SHP77 (cell line): ENCODE data around the gene C1orf21.
A peak's percentile ranks its signal among the peaks of the same experiment; 100 is the strongest.
"Not testable (repeated sequence)": the region's sequence is repeated elsewhere in the genome, so short reads cannot be mapped to it uniquely, and the experiment has no call there.

ENCODE experiments used
- DNase-seq, 2 experiments: peaks; one replicate each; lab custom pipeline; 2025; lab: John Stamatoyannopoulos, UW

Gene C1orf21

GRCh38 chr1:184597650-184598357 lies 211.0 kb downstream of the C1orf21 start:
- DNase-seq, result no peak

- no peak for DNase-seq
Measured at GRCh38 chr1:184598403-184599193, 211.8 kb downstream of the C1orf21 start.

- no peak for DNase-seq
Measured at GRCh38 chr1:184604152-184604900, 217.5 kb downstream of the C1orf21 start.

GRCh38 chr1:184605941-184606340 lies 219.1 kb downstream of the C1orf21 start:
- no peak for DNase-seq

- DNase-seq, result no peak
Measured at GRCh38 chr1:184606786-184607185, 220.0 kb downstream of the C1orf21 start.

- no peak for DNase-seq
Measured at GRCh38 chr1:184608581-184608980, 221.8 kb downstream of the C1orf21 start.

GRCh38 chr1:184608990-184609389 lies 222.2 kb downstream of the C1orf21 start:
- DNase-seq, result no peak

GRCh38 chr1:184610876-184611595 lies 224.2 kb downstream of the C1orf21 start:
- DNase-seq, result peak; percentile 31 to 38

- not testable (repeated sequence) for DNase-seq
Measured at GRCh38 chr1:184612229-184612628, 225.4 kb downstream of the C1orf21 start.

- no peak for DNase-seq
Measured at GRCh38 chr1:184614667-184615066, 227.8 kb downstream of the C1orf21 start.

- no peak for DNase-seq
Measured at GRCh38 chr1:184615301-184615700, 228.5 kb downstream of the C1orf21 start.

- no peak for DNase-seq
Measured at GRCh38 chr1:184616504-184616903, 229.7 kb downstream of the C1orf21 start.

GRCh38 chr1:184617433-184618029 lies 230.7 kb downstream of the C1orf21 start:
- DNase-seq, result no peak

GRCh38 chr1:184618851-184619250 lies 232.0 kb downstream of the C1orf21 start:
- DNase-seq, result no peak

GRCh38 chr1:184620469-184620868 lies 233.6 kb downstream of the C1orf21 start:
- no peak for DNase-seq

GRCh38 chr1:184621260-184621659 lies 234.4 kb downstream of the C1orf21 start:
- DNase-seq, result peak in 1 of 2 experiments; percentile 6

GRCh38 chr1:184622136-184622823 lies 235.5 kb downstream of the C1orf21 start:
- DNase-seq, result peak; percentile 93 to 97

- no peak for DNase-seq
Measured at GRCh38 chr1:184623404-184623803, 236.6 kb downstream of the C1orf21 start.

- DNase-seq, result no peak
Measured at GRCh38 chr1:184624051-184624450, 237.2 kb downstream of the C1orf21 start.

- DNase-seq, result no peak
Measured at GRCh38 chr1:184624626-184625025, 237.8 kb downstream of the C1orf21 start.

GRCh38 chr1:184625271-184625670 lies 238.4 kb downstream of the C1orf21 start:
- no peak for DNase-seq
